H9 (cell line): ENCODE data around the gene BUB1. TPM values are rescaled to one million over a fixed set of nuclear protein-coding genes. Genes with fewer than 3 reads are reported as not detected.
"Not testable (repeated sequence)": the region's sequence is repeated elsewhere in the genome, so short reads cannot be mapped to it uniquely, and the experiment has no call there.

Experiments
- DNase-seq: peaks from one replicate; pipeline ENCODE4 v3.0.0-alpha.2; 2017
- H2AFZ ChIP-seq: one replicate; pipeline ENCODE4 v1.6.1; 2013; ENCODE audit warnings: mild to moderate bottlenecking, low read length, control low read depth, moderate library complexity
- H2AK5ac ChIP-seq: 2 replicates; pipeline ENCODE4 v1.6.1; 2013; ENCODE audit warnings: low read length, control low read depth, mixed read lengths; ENCODE audit not compliant: insufficient read length
- H2BK120ac ChIP-seq: one replicate; pipeline ENCODE4 v1.6.1; 2013; ENCODE audit warnings: low read depth, mild to moderate bottlenecking, low read length, control low read depth, inconsistent platforms; ENCODE audit not compliant: poor library complexity, severe bottlenecking
- H2BK12ac ChIP-seq: 2 replicates; pipeline ENCODE4 v1.6.1; 2013; ENCODE audit warnings: low read length, control low read depth, mixed read lengths, low read depth; ENCODE audit not compliant: insufficient read length
- H2BK15ac ChIP-seq: 2 replicates; pipeline ENCODE4 v1.6.1; 2013; ENCODE audit warnings: low read depth, low read length, control low read depth
- H2BK20ac ChIP-seq: one replicate; pipeline ENCODE4 v1.6.1; 2013; ENCODE audit warnings: low read depth, mild to moderate bottlenecking, low read length, control low read depth, inconsistent platforms; ENCODE audit not compliant: poor library complexity, severe bottlenecking
- H2BK5ac ChIP-seq: 2 replicates; pipeline ENCODE4 v1.6.1; 2013; ENCODE audit warnings: low read length, control low read depth, mixed read lengths; ENCODE audit not compliant: insufficient read length
- H3K14ac ChIP-seq: 2 replicates; pipeline ENCODE4 v1.6.1; 2013; ENCODE audit warnings: low read length, control low read depth; ENCODE audit not compliant: insufficient read depth
- H3K18ac ChIP-seq: 2 replicates; pipeline ENCODE4 v1.6.1; 2013; ENCODE audit warnings: low read depth, mild to moderate bottlenecking, mixed read lengths, low read length, control low read depth; ENCODE audit not compliant: insufficient read length
- H3K23ac ChIP-seq: 2 replicates; pipeline ENCODE4 v1.6.1; 2013; ENCODE audit warnings: low read length, control low read depth, mixed read lengths, low read depth; ENCODE audit not compliant: insufficient read length
- H3K23me2 ChIP-seq: 2 replicates; pipeline ENCODE4 v1.6.1; 2013; ENCODE audit warnings: low read depth, mild to moderate bottlenecking, mixed read lengths, low read length, control low read depth; ENCODE audit not compliant: insufficient read length, poor library complexity, severe bottlenecking
- H3K27ac ChIP-seq: 2 replicates; pipeline ENCODE4 v1.5.1; 2013; ENCODE audit warnings: low read length, control low read depth, mixed read lengths, low read depth; ENCODE audit not compliant: insufficient read length
- H3K27me3 ChIP-seq: 2 replicates; pipeline ENCODE4 v1.6.1; 2013; ENCODE audit warnings: low read length, control low read depth, inconsistent platforms; ENCODE audit not compliant: insufficient read depth
- H3K4ac ChIP-seq: 2 replicates; pipeline ENCODE4 v1.6.1; 2013; ENCODE audit warnings: low read depth, mild to moderate bottlenecking, control low read depth, inconsistent platforms, low read length, moderate library complexity
- H3K4me1 ChIP-seq: 2 replicates; pipeline ENCODE4 v1.6.1; 2013; ENCODE audit warnings: low read length, control low read depth, inconsistent platforms; ENCODE audit not compliant: insufficient read depth
- H3K4me2 ChIP-seq: 2 replicates; pipeline ENCODE4 v1.6.1; 2013; ENCODE audit warnings: low read length, control low read depth, mixed read lengths; ENCODE audit not compliant: insufficient read length, insufficient read depth
- H3K56ac ChIP-seq: 2 replicates; pipeline ENCODE4 v1.6.1; 2013; ENCODE audit warnings: low read depth, mild to moderate bottlenecking, mixed read lengths, low read length, control low read depth; ENCODE audit not compliant: insufficient read length
- H3K79me1 ChIP-seq: 2 replicates; pipeline ENCODE4 v1.6.1; 2013; ENCODE audit warnings: low read depth, mild to moderate bottlenecking, moderate library complexity, low read length, control low read depth, inconsistent platforms; ENCODE audit not compliant: insufficient read depth, poor library complexity, severe bottlenecking
- H3K79me2 ChIP-seq: 2 replicates; pipeline ENCODE4 v1.6.1; 2013; ENCODE audit warnings: low read length, control low read depth, inconsistent platforms; ENCODE audit not compliant: insufficient read depth
- H3K9ac ChIP-seq: 2 replicates; pipeline ENCODE4 v1.6.1; 2013; ENCODE audit warnings: low read length, control low read depth, mixed read lengths; ENCODE audit not compliant: insufficient read length; ENCODE audit errors: extremely low read depth
- H3K9me3 ChIP-seq: one replicate; pipeline ENCODE4 v1.6.1; 2013; ENCODE audit warnings: low read depth, low read length, inconsistent platforms; ENCODE audit not compliant: control insufficient read depth
- H3T11ph ChIP-seq: one replicate; pipeline ENCODE4 v1.6.1; 2013; ENCODE audit warnings: mild to moderate bottlenecking, low read length, control low read depth, inconsistent platforms
- H4K20me1 ChIP-seq: one replicate; pipeline ENCODE4 v1.6.1; 2013; ENCODE audit not compliant: control insufficient read depth, insufficient read length, insufficient read depth
- H4K5ac ChIP-seq: 2 replicates; pipeline ENCODE4 v1.6.1; 2013; ENCODE audit warnings: low read depth, mild to moderate bottlenecking, mixed read lengths, low read length, control low read depth; ENCODE audit not compliant: insufficient read length
- H4K8ac ChIP-seq: replicated peaks from 2 replicates; pipeline ENCODE4 v1.6.1; 2013; ENCODE audit warnings: low read length, control low read depth, mixed read lengths, low read depth; ENCODE audit not compliant: insufficient read length
- H4K91ac ChIP-seq: 2 replicates; pipeline ENCODE4 v1.6.1; 2013; ENCODE audit warnings: low read depth, mild to moderate bottlenecking, moderate library complexity, mixed read lengths, low read length, control low read depth; ENCODE audit not compliant: insufficient read length
- H3K27ac Mint-ChIP-seq, 3 experiments: 2 replicates in 2 of 3; 3 replicates in 1 of 3; pipeline ENCODE4 v1.8.0; 2020 to 2021; ENCODE audit warnings: mixed read lengths in 3 of 3, mild to moderate bottlenecking in 1 of 3, moderate library complexity in 1 of 3
- H3K27me3 Mint-ChIP-seq: 2 replicates; pipeline ENCODE4 v1.8.0; 2021; ENCODE audit warnings: low read depth, mild to moderate bottlenecking, moderate library complexity, mixed read lengths
- H3K36me3 Mint-ChIP-seq, 3 experiments: 2 replicates in 2 of 3; 3 replicates in 1 of 3; pipeline ENCODE4 v1.8.0; 2020 to 2021; ENCODE audit warnings: low read depth in 3 of 3, mixed read lengths in 3 of 3; ENCODE audit not compliant: insufficient read depth in 1 of 3
- H3K4me1 Mint-ChIP-seq, 2 experiments: 2 replicates each; pipeline ENCODE4 v1.8.0; 2020; ENCODE audit warnings: mixed read lengths in 2 of 2
- H3K4me3 Mint-ChIP-seq, 2 experiments: 2 replicates in 1 of 2; 3 replicates in 1 of 2; pipeline ENCODE4 v1.8.0; 2020 to 2021; ENCODE audit warnings: mild to moderate bottlenecking in 2 of 2, mixed read lengths in 2 of 2, moderate library complexity in 1 of 2
- H3K9me3 Mint-ChIP-seq, 2 experiments: 2 replicates in 1 of 2; 3 replicates in 1 of 2; pipeline ENCODE4 v1.8.0; 2020; ENCODE audit warnings: mild to moderate bottlenecking in 2 of 2, mixed read lengths in 2 of 2, moderate library complexity in 1 of 2
- WGBS: extraction: QIAGEN DNeasy Blood & Tissue Kit; methylation state at CpG from one replicate; pipeline ENCODE4 v1.1.7; 2013; ENCODE audit warnings: missing lambda C conversion rate, low lambda C conversion rate, mixed read lengths; ENCODE audit not compliant: insufficient read length; ENCODE audit errors: extremely low coverage; 5-methylcytosine and 5-hydroxymethylcytosine counted together
- total RNA-seq: library from RNA; stranded (reverse); gene quantifications from 2 replicates; pipeline ENCODE4 v1.2.1, GENCODE V29; 2021

The BUB1 gene
- total RNA-seq, 1 experiment from 2014 or later: 144 TPM

- H2BK20ac ChIP-seq, H3K4me3 Mint-ChIP-seq, H2BK12ac ChIP-seq, H3K9me3 ChIP-seq, H4K20me1 ChIP-seq, H3K79me2 ChIP-seq, H3K27me3 ChIP-seq, H2BK120ac ChIP-seq, H2AFZ ChIP-seq, H3K27ac Mint-ChIP-seq, H3K9me3 Mint-ChIP-seq, H3K27me3 Mint-ChIP-seq, H3K56ac ChIP-seq, H3K14ac ChIP-seq, H3K23ac ChIP-seq, H4K8ac ChIP-seq, H3K18ac ChIP-seq, H2BK15ac ChIP-seq, H3K9ac ChIP-seq, H4K91ac ChIP-seq, DNase-seq, H3K4ac ChIP-seq, H3K79me1 ChIP-seq, H2AK5ac ChIP-seq, H3T11ph ChIP-seq, H3K4me1 ChIP-seq, H3K27ac ChIP-seq, H3K4me2 ChIP-seq, H3K23me2 ChIP-seq, H4K5ac ChIP-seq, H3K36me3 Mint-ChIP-seq, H2BK5ac ChIP-seq, H3K4me1 Mint-ChIP-seq: not testable (repeated sequence)
- no CpG with 5 or more reads among the region's 15 CpGs for WGBS
Measured at GRCh38 chr2:110589677-110590330, 88.1 kb downstream of the BUB1 start.

- not testable (repeated sequence) for H3K4me3 Mint-ChIP-seq, H3K56ac ChIP-seq, H3K27ac Mint-ChIP-seq, H2AFZ ChIP-seq, DNase-seq, H2BK5ac ChIP-seq, H3K27me3 Mint-ChIP-seq, H3K23ac ChIP-seq, H3K36me3 Mint-ChIP-seq, H3K27me3 ChIP-seq, H2BK15ac ChIP-seq, H3T11ph ChIP-seq, H4K8ac ChIP-seq, H3K4ac ChIP-seq, H4K91ac ChIP-seq, H2BK12ac ChIP-seq, H2BK20ac ChIP-seq, H3K4me2 ChIP-seq, H3K4me1 Mint-ChIP-seq, H3K9me3 ChIP-seq, H3K9ac ChIP-seq, H3K23me2 ChIP-seq, H2AK5ac ChIP-seq, H4K5ac ChIP-seq, H3K79me1 ChIP-seq, H4K20me1 ChIP-seq, H2BK120ac ChIP-seq, H3K9me3 Mint-ChIP-seq, H3K18ac ChIP-seq, H3K14ac ChIP-seq, H3K79me2 ChIP-seq, H3K4me1 ChIP-seq, H3K27ac ChIP-seq
- WGBS: no CpG with 5 or more reads among the region's 1 CpG
Measured at GRCh38 chr2:110588520-110588919, 89.3 kb downstream of the BUB1 start.
